Lung (tissue), 12 donors: Measurements from ENCODE around the gene TOGARAM1. TPM values are rescaled to one million over a fixed set of nuclear protein-coding genes. Genes with fewer than 3 reads are reported as not detected.

Experiments used
- ATAC-seq: fragments of 200-7000 bp; cut with Tn5 transposase; one replicate; pipeline ENCODE4 v1.9.1; 2020; ENCODE audit warnings: moderate number of reproducible peaks; ENCODE audit not compliant: insufficient read depth, low FRiP score
- DNase-seq, 3 donors: peaks; one replicate each; pipeline ENCODE4 v3.0.0-alpha.2; 2013 to 2017
- H3K27ac ChIP-seq, 2 donors: one replicate each; pipeline ENCODE4 v1.5.1; 2013; ENCODE audit warnings: mild to moderate bottlenecking in 2 of 2, moderate library complexity in 2 of 2, control low read depth in 1 of 2, inconsistent platforms in 1 of 2, low read depth in 1 of 2, low read length in 1 of 2
- H3K27me3 ChIP-seq, 3 donors: one replicate each; pipeline ENCODE4 v1.5.1; 2013; ENCODE audit warnings: low read length in 2 of 3; ENCODE audit not compliant: control insufficient read depth in 3 of 3, insufficient read depth in 3 of 3
- H3K36me3 ChIP-seq, 4 donors: one replicate each; pipeline ENCODE4 v1.5.1; 2013; ENCODE audit warnings: low read length in 4 of 4, mild to moderate bottlenecking in 1 of 4, moderate library complexity in 1 of 4; ENCODE audit not compliant: control insufficient read depth in 4 of 4, insufficient read depth in 4 of 4
- H3K4me1 ChIP-seq, 5 donors: one replicate each; pipeline ENCODE4 v1.5.1; 2013; ENCODE audit warnings: low read length in 5 of 5, mild to moderate bottlenecking in 2 of 5, moderate library complexity in 1 of 5; ENCODE audit not compliant: control insufficient read depth in 5 of 5, insufficient read depth in 5 of 5
- H3K4me3 ChIP-seq: one replicate; pipeline ENCODE4 v1.5.1; 2013; ENCODE audit warnings: mild to moderate bottlenecking, control low read depth, moderate library complexity
- H3K9ac ChIP-seq, 2 donors: one replicate each; pipeline ENCODE4 v1.5.1; 2013; ENCODE audit warnings: low read length in 2 of 2, control low read depth in 1 of 2; ENCODE audit not compliant: insufficient read depth in 1 of 2
- H3K9me3 ChIP-seq, 4 donors: one replicate each; pipeline ENCODE4 v1.5.1; 2013; ENCODE audit warnings: low read length in 3 of 4, mild to moderate bottlenecking in 1 of 4, moderate library complexity in 1 of 4; ENCODE audit not compliant: control insufficient read depth in 4 of 4, insufficient read depth in 3 of 4
- WGBS, 2 donors: extraction: QIAGEN DNeasy Blood & Tissue Kit; methylation state at CpG; one replicate each; pipeline ENCODE4 v1.1.7; 2013; 5-methylcytosine and 5-hydroxymethylcytosine counted together
- polyA plus RNA-seq, 2 donors: library from polyadenylated mRNA; stranded (reverse); fragments of 200-250 nt; gene quantifications; one replicate each; pipeline ENCODE4 v1.2.1, GENCODE V29; 2013
- total RNA-seq, 2 donors: library from RNA; depleted of rRNA in 1 of 2; stranded (reverse); fragments of >200 nt in 1 of 2; gene quantifications; one replicate each; pipeline ENCODE4 v1.2.1, GENCODE V29; 2014 to 2021
- TF ChIP-seq, protein P1 (sequence below): IDR thresholded peaks from 2 replicates; pipeline ENCODE4 v1.5.1; 2012; ENCODE audit warnings: mild to moderate bottlenecking; ENCODE audit errors: control extremely low read depth, extremely low read depth
- donor health status: control.
- donor health status: control.
- donor health status: Bipolar disorder and iron deficiency.
- donor health status: healthy.
- donor health status: DM: yes; HTN: yes; CAD: no.

Gene TOGARAM1
- total and polyA plus RNA-seq, 4 donors, result 4.2 to 52.0 (median 11.4) TPM

DNA sequence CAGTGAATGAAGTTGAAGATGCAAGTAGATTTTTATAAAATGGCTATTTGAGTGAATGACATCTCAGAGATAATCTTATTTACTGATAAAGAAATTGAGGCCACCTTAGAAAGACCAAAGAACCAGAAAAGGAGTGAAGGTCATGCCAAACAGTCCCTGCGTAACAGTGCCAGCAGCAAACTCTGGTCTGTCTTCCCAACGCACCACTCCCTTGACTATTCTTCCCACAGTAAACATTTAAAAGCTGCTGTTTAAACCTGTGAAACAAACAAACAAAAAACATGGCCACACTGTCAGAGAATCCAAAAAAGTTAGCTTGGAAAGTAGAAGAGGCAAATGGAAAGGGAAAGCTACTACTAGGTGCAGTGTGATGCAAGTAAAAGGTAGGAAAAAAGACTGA lies 120.4 kb downstream of the TOGARAM1 start:
- H3K4me3 ChIP-seq, result no peak overlapping the region
- H3K4me1 ChIP-seq, result peaks cover 0 to 26% (median 8%) of the 10 kb centered on the region in 5 donors
- peaks cover 0 to 1% (median 0%) of the 10 kb centered on the region in 4 donors for H3K9me3 ChIP-seq
- DNase-seq, result no peak
- peaks cover 0 to 1% (median 0%) of the 10 kb centered on the region in 4 donors for H3K36me3 ChIP-seq
- 89 to 91% methylated on average over 2 of the region's 2 CpGs for WGBS, 2 donors
- TF ChIP-seq, protein P1, sequence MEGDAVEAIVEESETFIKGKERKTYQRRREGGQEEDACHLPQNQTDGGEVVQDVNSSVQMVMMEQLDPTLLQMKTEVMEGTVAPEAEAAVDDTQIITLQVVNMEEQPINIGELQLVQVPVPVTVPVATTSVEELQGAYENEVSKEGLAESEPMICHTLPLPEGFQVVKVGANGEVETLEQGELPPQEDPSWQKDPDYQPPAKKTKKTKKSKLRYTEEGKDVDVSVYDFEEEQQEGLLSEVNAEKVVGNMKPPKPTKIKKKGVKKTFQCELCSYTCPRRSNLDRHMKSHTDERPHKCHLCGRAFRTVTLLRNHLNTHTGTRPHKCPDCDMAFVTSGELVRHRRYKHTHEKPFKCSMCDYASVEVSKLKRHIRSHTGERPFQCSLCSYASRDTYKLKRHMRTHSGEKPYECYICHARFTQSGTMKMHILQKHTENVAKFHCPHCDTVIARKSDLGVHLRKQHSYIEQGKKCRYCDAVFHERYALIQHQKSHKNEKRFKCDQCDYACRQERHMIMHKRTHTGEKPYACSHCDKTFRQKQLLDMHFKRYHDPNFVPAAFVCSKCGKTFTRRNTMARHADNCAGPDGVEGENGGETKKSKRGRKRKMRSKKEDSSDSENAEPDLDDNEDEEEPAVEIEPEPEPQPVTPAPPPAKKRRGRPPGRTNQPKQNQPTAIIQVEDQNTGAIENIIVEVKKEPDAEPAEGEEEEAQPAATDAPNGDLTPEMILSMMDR, result no peak
- H3K27me3 ChIP-seq, result no peaks in the 10 kb centered on the region
- ATAC-seq, result no peak
- no peak overlapping the region for H3K27ac ChIP-seq
- H3K9ac ChIP-seq, result no peak overlapping the region

DNA sequence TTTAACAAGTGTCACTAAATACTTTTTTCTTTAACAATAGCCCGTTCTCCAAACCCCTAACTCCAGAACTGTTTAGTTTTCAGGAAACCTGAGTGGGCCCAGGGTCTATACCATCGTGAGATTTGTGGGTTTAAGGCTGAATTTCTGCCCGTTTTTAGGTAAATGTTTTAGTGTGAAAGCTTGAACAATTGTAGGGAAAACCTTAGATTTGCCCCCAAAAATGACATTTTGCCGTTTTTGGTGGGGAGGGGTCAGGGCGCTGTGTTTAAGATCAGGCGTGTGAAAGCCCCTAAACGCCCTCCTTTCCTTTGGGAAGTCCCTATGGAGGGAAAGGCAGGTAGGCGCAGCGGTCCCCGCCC lies 121.6 kb downstream of the TOGARAM1 start:
- TF ChIP-seq, protein P1, result no peak
- H3K9me3 ChIP-seq, result peaks cover 0 to 1% (median 0%) of the 10 kb centered on the region in 4 donors
- no peaks in the 10 kb centered on the region for H3K27me3 ChIP-seq
- WGBS, 2 donors, result 0 to 1% methylated on average over 9 to 10 of the region's 10 CpGs
- H3K27ac ChIP-seq, result peak overlapping the region; percentile 53 to 72
- H3K9ac ChIP-seq, result peak overlapping the region; percentile 87 to 92
- peaks cover 0 to 1% (median 0%) of the 10 kb centered on the region in 4 donors for H3K36me3 ChIP-seq
- H3K4me3 ChIP-seq, result peak overlapping the region; percentile 54
- DNase-seq (no peak), ATAC-seq (no peak)
- peaks cover 0 to 26% (median 8%) of the 10 kb centered on the region in 5 donors for H3K4me1 ChIP-seq

DNA sequence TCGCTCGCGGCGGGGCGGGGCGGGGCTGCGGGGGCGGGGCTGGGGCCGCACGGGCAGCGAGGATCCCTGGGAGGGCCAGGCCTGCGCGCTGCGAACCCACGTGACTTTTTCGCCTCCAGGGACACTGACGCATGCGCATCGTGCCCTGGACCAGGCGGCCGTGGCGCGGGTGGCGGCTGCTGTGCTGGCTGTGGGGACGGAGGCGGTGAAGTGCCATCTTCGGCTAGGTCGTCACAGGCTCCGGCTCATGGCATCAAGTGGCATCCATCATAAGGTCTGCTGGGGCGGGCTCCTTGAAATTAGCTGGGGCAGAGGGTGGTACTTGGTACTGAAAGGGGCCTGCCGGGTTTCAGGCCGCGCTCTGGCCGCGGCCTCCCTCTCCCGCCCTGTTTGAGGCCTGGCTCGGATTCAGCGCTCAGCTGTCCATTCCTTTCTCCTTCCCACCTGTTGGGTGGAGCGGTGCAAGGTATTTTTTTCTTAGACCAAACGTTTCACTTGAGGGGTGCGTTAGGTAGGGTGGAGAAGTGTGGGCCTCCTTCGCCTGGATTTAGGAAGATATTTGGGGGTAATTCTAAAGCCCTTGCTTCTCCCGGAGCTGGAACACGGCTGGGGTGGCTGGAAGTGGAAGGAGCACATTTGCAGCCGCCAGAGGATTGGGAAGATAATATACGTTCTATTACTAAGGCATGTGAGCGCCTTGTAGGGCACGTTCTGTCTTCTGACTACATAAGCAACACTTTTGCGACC lies 122.2 kb downstream of the TOGARAM1 start, which contains the start of gene PRPF39:
Gene PRPF39 (plus strand): TSS at position 141 of the 747 bp plus-strand sequence. CDS start 11,124 bp downstream, outside the sequence.
- WGBS, 2 donors, result 0% methylated on average over 36 to 49 of the region's 49 CpGs
- peak within 1 kb of the TSS; percentile 75 for H3K4me3 ChIP-seq
- H3K4me1 ChIP-seq, result peaks cover 0 to 26% (median 8%) of the 10 kb centered on the region in 5 donors
- peaks cover 0 to 1% (median 0%) of the 10 kb centered on the region in 4 donors for H3K9me3 ChIP-seq
- peak; percentile 96 to 97 (median 96) for DNase-seq
- peak; percentile 97 for ATAC-seq
- H3K36me3 ChIP-seq, result peaks cover 0 to 2% (median 0%) of the 10 kb centered on the region in 4 donors
- no peaks in the 10 kb centered on the region for H3K27me3 ChIP-seq
- H3K9ac ChIP-seq, result peak within 1 kb of the TSS; percentile 87 to 92
- H3K27ac ChIP-seq, result peak within 1 kb of the TSS; percentile 80 to 86
- TF ChIP-seq, protein P1, result no peak
